HEK293 (cell line): ENCODE measurements around the gene GABBR2.

Source experiments
- CTCF ChIP-seq: fragments of 450-650 bp; formaldehyde crosslinking; IDR thresholded peaks from 2 replicates; pipeline ENCODE4 v1.5.1; 2016; ENCODE audit warnings: missing biosample characterization, missing genetic modification characterization
- KLF10 ChIP-seq: fragments of 450-650 bp; IDR thresholded peaks from 2 replicates; pipeline ENCODE4 v1.5.1; 2018; ENCODE audit warnings: missing biosample characterization, mild to moderate bottlenecking, missing genetic modification characterization
- REPIN1 ChIP-seq: fragments of 450-650 bp; formaldehyde crosslinking; IDR thresholded peaks from 2 replicates; pipeline ENCODE4 v1.5.1; 2017; ENCODE audit warnings: missing biosample characterization, missing genetic modification characterization, low read depth
- SETDB1 ChIP-seq: IDR thresholded peaks from one replicate; pipeline ENCODE4 v1.6.1; 2017; ENCODE audit warnings: mild to moderate bottlenecking, low read length, moderate library complexity, mixed read lengths; ENCODE audit not compliant: insufficient read length

- no peak for TF ChIP-seq REPIN1 (tag by site-specific recombination)
- TF ChIP-seq KLF10 (tag by site-specific recombination): no peak
- no peak for TF ChIP-seq CTCF (tag by site-specific recombination)
- no peak for TF ChIP-seq SETDB1
Observed at GRCh38 chr9:98747476-98747875, 38.7 kb upstream of the GABBR2 start.
